DOHH2 (cell line): Measurements from ENCODE around the gene ILDR2.

Source experiments
- EZH2phosphoT487 ChIP-seq: fragments of 200-600 bp; sonication (generic); IDR thresholded peaks from 2 replicates; pipeline ENCODE4 v1.6.1; 2017; ENCODE audit warnings: borderline replicate concordance, mild to moderate bottlenecking, antibody characterized with exemption, low read length, moderate library complexity, mixed read lengths
- TF ChIP-seq, protein P1 (sequence below): fragments of 200-600 bp; sonication (generic); IDR thresholded peaks from one replicate; pipeline ENCODE4 v1.5.1; 2014; ENCODE audit warnings: antibody characterized with exemption, mild to moderate bottlenecking, low read depth, low read length; ENCODE audit not compliant: poor library complexity, severe bottlenecking

DNA sequence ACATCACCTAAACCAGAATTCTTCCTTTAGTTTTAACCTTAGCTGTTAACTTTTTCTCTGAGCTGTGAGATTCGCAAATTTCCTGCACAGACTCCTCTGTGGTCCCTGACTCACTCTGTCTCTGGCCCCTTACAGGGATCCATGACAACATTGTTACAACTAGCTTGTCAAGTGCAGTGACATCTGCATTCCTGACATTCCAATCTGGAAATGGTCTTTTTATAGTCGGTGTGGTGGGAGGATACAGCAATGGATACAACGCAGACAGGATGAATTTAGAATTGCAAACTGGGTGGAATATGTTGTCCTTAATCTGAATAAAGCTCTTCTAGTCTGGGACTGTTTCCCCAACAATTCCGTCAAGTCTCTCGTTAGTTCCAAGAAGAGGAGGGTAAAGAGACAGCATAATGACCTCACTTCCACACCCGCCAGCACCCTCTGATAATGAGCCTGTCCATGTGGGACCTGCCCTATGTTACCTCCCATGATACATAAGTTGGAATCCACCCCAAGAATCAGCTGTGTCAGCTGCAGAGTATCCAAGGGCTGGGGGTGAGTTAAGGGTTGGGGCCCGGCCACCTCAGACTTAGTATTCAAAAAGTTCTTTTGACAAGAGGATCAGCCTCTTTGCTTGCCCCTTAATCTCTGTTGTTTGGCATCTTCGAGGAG, 49.4 kb downstream of the ILDR2 start:
- TF ChIP-seq, protein P1, sequence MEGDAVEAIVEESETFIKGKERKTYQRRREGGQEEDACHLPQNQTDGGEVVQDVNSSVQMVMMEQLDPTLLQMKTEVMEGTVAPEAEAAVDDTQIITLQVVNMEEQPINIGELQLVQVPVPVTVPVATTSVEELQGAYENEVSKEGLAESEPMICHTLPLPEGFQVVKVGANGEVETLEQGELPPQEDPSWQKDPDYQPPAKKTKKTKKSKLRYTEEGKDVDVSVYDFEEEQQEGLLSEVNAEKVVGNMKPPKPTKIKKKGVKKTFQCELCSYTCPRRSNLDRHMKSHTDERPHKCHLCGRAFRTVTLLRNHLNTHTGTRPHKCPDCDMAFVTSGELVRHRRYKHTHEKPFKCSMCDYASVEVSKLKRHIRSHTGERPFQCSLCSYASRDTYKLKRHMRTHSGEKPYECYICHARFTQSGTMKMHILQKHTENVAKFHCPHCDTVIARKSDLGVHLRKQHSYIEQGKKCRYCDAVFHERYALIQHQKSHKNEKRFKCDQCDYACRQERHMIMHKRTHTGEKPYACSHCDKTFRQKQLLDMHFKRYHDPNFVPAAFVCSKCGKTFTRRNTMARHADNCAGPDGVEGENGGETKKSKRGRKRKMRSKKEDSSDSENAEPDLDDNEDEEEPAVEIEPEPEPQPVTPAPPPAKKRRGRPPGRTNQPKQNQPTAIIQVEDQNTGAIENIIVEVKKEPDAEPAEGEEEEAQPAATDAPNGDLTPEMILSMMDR = no peak
- TF ChIP-seq EZH2phosphoT487 = no peak
